CD1c-positive myeloid dendritic cell (primary cell): ENCODE data around the gene AMPD2.
A peak's percentile ranks its signal among the peaks of the same experiment; 100 is the strongest.

Experiments used
- DNase-seq: peaks from one replicate; pipeline ENCODE4 v3.0.0-alpha.2; 2016; ENCODE audit errors: extremely low spot score

Gene AMPD2

DNA sequence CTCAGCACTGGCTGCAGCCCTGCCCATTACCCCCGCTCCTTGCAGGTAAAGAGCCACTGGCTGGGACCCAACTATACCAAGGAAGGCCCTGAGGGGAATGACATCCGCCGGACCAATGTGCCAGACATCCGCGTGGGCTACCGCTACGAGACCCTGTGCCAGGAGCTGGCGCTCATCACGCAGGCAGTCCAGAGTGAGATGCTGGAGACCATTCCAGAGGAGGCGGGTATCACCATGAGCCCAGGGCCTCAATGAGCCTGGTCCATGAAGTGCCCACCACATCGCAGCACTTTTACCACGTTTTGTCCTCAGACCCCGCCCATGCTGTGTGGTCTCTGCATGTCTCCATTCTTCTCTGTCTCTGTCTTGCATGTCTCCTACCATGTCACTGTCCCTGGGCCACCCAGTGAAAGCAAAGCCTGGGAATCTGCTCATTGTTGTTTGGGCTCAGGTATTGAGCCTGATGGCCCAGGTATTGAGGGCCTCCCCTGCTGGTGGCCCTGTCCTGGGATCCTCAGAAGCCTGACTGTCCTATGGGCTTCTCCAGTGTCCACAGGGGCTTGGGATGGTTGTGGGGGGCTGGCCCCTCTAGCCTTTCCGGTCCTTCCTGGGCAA lies 11.4 kb downstream of the AMPD2 start:
- no peak for DNase-seq

- DNase-seq, result no peak
Measured at GRCh38 chr1:109631513-109632505, 12.2 kb downstream of the AMPD2 start.

DNA sequence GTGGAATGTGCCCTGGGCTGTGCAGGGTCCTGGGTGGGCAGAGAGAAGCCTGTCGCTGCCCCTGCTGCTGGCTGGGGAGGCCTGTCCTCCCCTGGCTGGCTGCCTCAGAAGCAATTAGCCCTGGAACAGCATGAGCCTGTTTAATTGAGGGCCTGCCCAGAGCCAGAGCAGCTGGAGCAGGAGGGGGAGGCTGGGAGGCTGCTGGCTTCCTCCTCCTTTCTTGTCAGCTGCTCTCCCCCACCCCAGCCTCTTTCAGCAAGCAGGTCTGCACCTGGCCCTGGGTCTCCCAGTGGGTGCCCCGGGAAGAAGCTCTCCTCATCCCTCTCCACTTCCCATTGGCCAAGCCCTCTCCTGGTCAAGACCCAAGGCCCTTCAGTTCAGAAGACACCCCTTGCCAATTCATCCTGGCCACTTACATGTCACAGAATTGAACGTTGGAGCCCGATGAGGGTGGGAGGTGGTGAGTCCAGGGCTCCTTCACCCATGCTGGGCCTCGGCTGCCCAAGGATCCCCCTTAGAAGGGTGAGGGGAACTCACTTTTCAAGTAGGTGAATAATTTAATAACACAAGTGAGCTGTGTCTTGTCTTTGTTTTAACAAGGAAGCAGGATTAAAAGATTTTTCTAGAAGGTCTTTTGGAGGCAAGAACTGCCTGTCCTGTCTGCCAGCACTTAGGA lies 13.2 kb downstream of the AMPD2 start:
- DNase-seq, result no peak

DNA sequence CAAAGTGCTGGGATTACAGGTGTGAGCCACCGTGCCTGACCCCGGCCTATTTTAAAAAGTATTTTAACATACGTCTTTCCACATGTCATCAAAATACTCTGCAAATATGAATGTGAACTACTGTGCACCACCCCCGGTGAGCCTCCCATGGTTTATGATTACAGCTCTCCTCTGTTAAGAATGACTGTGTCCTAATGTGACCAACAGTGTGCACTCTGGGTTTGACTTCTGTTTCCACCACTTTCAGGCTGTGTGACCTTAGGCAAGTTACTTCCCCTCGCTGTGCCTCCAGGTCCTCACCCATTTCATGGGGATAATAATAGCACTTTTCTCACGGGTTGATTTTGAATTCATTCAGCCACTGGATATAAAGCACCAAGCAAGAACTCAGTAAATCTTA lies 14.7 kb downstream of the AMPD2 start:
- DNase-seq, result no peak

DNA sequence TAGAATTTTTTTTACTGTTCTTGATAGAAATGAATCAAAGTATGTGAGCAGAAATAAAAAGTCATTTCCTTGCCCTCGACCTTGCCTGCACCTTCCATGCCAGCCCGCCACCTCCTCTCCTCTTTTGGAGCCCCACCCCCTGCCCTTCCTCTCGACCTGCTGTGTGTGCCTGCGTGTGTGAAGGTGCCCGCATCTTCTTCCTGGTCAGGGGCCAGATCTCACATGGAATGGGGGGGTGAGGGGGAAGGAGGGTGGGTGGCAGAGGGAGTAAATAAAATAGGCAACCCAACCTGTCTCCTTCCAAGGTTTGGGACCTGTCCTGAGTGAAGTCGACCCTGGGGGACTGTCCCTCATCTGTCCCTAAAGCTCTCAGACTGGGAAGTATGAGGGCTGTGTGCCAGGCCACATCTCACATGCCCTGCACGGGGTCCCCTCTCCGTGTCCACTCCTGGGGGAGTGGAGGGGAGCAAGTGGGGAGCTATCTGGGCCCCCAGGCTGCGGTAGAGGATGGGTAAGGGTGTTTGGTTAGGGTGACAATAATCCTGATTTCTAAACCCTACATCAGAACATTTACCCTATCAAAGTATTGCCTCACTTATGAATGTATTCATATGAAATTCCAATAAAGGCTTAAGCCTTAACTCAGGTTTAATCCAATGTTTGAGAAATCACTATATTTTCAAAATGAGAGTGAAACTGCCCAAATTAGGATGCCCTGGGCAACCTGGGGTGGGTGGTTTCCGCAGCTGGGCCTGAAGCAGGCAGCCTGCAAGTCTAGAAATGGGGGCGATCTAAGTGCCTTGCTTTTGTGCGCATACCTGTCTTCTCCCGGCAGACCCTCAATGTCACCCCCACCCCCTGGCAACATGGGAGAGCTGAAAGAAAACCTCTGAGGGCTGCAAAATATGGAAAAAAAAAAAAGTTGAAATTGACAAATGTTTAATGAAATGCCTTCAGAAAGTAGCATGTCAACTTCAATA lies 15.4 kb downstream of the AMPD2 start:
- DNase-seq, result no peak

DNA sequence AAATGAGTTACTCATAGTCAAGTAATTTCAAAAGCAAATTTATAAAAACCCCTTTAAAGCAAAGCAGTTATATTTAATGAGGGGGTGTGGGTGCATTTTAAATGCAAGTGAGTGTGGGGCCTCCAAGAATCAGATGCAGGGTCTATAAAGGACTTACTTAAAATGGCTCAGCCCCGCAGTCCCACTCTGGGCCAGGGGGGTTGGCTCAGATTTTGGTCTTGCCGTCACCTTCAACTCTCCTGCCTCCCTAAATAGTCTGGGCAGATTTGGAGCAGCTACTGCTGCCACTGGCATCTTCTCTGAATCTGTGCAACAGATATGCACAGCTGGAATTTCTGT lies 16.2 kb downstream of the AMPD2 start:
- DNase-seq, result no peak

DNA sequence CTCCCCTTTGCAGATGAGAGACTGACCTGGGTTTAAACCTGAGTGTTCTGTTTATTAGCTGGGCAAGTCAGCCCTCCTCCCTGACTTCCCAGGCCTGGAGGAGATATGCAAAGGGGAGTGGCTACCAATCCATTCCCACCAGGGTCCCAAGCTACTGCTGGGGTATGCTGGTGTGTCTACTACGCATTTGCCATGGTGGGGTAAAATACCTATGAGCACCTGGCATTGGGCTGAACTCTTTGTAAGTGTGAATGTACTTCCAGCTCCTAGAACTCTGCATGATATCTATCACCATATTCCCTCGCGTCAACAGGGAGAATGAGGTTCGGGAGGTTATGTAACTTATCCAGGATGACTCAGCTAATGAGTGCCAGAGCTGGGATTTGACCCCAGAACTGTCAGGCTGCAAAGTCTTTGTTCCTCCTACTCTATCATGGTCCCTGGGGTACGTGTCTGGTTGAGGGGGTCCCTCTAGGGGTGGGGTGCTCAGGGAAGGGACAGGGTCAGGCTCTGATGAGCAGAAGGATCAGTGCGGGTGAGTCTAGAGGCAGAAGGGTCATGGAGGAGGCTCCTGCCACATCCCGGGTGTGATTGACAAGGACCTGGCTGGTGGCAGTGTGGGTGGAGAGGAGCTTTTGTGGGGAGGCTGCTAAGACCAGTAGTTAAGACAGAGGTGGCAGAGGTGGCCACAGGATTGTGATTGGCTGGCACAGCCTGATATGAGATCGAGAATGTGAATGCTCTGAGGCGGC lies 16.7 kb downstream of the AMPD2 start:
- DNase-seq, result no peak

DNA sequence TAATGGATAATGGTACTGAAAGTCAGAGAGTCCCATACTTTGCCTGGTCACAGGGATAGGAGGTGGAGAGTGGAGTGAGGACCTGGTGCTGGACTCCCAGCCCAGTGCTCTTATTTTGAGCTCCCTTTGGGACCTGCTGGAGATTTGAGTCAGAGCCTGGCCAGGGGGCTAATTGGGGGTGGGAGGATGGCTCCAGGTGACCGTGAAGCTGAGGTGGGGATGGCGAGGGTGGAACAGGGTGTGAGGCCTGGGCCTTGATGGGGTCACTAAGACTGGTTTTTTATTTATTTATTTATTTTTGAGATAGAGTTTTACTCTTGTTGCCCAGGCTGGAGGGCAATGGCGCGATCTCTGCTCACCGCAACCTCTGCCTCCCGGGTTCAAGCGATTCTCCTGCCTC lies 17.8 kb downstream of the AMPD2 start:
- DNase-seq, result no peak

GRCh38 chr1:109639063-109639840 lies 19.6 kb downstream of the AMPD2 start:
- no peak for DNase-seq

GRCh38 chr1:109639841-109640184 lies 20.2 kb downstream of the AMPD2 start:
- DNase-seq, result no peak

DNA sequence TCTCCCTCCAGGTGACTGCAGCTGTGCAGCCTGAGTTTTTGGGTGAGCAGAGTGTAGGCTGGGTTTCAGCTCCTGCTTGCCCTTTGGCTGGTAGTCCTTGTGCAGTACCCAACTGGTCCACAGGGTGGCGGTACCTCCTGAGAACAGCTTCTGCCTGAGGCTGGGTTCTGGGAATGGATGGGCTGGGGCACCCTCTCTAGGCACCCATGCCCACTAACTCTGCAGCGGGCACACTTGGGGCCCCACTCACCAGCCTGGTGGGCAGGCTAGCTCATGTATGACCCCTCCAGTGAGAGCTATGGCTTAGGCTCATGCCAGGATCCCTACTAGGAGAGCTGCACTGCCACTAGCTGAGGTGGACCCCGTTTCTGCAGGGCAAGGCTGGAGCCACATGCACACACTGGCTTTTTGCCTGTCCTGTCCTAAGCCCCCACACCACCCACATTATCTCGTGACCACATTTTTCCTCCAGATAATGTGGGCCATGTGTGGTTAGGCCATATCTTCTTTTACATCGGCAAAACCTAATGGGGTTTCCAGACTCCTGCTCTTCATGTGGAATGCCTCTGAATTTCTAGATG lies 20.7 kb downstream of the AMPD2 start:
- DNase-seq, result peak; percentile 84

DNA sequence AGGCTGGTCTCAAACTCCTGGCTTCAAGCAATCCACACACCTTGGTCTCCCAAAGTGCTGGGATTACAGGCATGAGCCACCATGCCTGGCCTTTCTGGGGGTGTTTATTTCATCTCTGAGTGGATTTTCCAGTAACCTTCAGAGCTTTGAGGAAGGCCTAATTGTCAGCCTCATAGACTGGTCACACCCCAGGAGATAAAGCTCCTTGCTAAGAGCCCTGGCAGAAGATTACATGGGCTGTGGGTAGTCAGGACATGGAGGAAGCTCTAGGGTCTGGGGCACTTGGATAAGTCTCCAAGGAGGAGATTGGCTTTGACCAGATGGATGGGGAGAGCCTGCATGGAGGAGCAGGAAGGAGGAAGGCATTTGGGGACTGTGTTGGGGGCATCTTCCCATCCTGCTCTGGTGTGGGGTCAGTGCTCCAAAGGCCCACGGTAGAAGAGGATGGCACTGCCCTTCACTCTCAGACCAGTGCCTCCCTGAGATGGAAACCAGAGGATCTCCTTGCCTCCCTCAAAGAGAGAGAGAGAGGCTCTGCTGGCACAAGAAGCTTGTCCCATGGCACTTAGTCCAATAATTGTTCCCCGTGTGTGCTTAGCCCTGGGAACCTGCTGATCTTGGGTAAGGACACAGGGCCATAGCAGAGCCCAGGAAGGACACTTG lies 21.6 kb downstream of the AMPD2 start:
- DNase-seq, result no peak

GRCh38 chr1:109641861-109642260 lies 22.2 kb downstream of the AMPD2 start:
- no peak for DNase-seq

GRCh38 chr1:109642626-109643025 lies 23.0 kb downstream of the AMPD2 start:
- no peak for DNase-seq

- peak; percentile 88 for DNase-seq
Measured at GRCh38 chr1:109643385-109644230, 24.0 kb downstream of the AMPD2 start.

- no peak for DNase-seq
Measured at GRCh38 chr1:109644670-109645069, 25.0 kb downstream of the AMPD2 start.

DNA sequence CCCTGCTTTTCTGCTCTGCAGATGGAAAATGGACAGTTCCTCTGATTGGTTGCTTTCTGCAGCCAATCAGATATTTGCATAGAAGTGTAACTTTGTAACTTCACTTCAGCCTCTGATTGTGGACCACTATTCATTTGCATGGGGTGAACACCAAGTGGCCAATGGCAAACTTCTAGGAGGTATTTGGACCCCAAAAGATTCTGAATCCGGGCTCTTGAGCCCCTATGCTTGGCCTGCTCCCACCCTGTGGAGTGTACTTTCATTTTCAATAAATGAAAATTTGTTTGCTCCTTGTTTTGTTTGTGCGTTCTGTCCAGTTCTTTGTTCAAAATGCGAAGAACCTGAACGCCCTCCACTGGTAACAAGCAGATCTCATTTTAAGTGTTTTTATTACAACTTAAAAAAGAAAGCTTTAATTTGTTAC lies 29.9 kb downstream of the AMPD2 start:
- DNase-seq, result no peak

DNA sequence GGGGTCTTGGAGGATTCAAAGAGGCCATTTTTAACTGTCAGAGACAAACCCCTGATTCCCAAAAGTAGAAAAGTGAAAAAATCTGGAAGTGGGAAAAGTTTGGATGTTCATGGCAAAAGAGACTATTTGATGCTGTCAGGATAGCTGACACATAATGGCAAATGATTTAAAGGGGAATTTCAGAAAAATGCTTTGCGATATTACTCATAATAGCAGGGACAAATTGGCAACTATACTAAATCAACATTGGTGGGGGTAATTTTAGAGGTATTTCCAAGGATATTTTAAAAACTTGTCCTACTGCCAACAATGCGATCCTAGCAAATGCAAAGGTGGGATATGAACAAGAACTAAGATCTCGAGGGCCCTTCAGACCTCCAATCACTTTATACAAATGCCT lies 31.0 kb downstream of the AMPD2 start:
- DNase-seq, result no peak
